ENCODE data around the gene DPPA4. TPM values are rescaled to one million over a fixed set of nuclear protein-coding genes. Genes with fewer than 3 reads are reported as not detected.
"Not testable (repeated sequence)": the region's sequence is repeated elsewhere in the genome, so short reads cannot be mapped to it uniquely, and the experiment has no call there.

DPPA4 gene
- total and polyA plus RNA-seq, 7 donors, result 0.16 to 1.1 TPM; not detected in 5

GRCh38 chr3:109364088-109364487, 26.7 kb upstream of the DPPA4 start:
- H3K27me3 ChIP-seq, result no peaks in the 10 kb centered on the region
- no peaks in the 10 kb centered on the region for H3K9me3 ChIP-seq
- 80 to 88% methylated on average over 6 of the region's 6 CpGs for WGBS, 2 donors
- intact Hi-C loops (cut with DNase I), result no loop called here
- no peak for DNase-seq
- no peaks in the 10 kb centered on the region for H3K4me1 ChIP-seq
- no peaks in the 10 kb centered on the region for H3K36me3 ChIP-seq
- TF ChIP-seq POLR2A (IDR thresholded peaks at IDR 0.05) (no peak), EP300 (IDR thresholded peaks at IDR 0.05) (no peak), CTCF (IDR thresholded peaks at IDR 0.05) (no peak), POLR2AphosphoS5 (IDR thresholded peaks at IDR 0.05) (no peak)
- H3K4me3 ChIP-seq, result no peak overlapping the region
- no peak overlapping the region for H3K27ac ChIP-seq

GRCh38 chr3:109363634-109364033, 26.3 kb upstream of the DPPA4 start:
- Histone ChIP-seq H3K27me3 (no peaks in the 10 kb centered on the region), H3K4me3 (no peak overlapping the region), H3K27ac (no peak overlapping the region), H3K4me1 (no peaks in the 10 kb centered on the region), H3K9me3 (no peaks in the 10 kb centered on the region), H3K36me3 (no peaks in the 10 kb centered on the region)
- intact Hi-C loops (cut with DNase I), result no loop called here
- TF ChIP-seq EP300 (IDR thresholded peaks at IDR 0.05), result no peak
- TF ChIP-seq CTCF (IDR thresholded peaks at IDR 0.05), result no peak
- TF ChIP-seq POLR2AphosphoS5 (IDR thresholded peaks at IDR 0.05), result no peak
- no peak for TF ChIP-seq POLR2A (IDR thresholded peaks at IDR 0.05)
- DNase-seq, result no peak

- intact Hi-C loops (cut with DNase I), result no loop called here
- TF ChIP-seq EP300 (IDR thresholded peaks at IDR 0.05) (no peak), POLR2AphosphoS5 (IDR thresholded peaks at IDR 0.05) (no peak), POLR2A (IDR thresholded peaks at IDR 0.05) (no peak)
- WGBS, 2 donors, result 74 to 83% methylated on average over 4 of the region's 4 CpGs
- no peaks in the 10 kb centered on the region for H3K9me3 ChIP-seq
- H3K27me3 ChIP-seq, result no peaks in the 10 kb centered on the region
- H3K36me3 ChIP-seq, result no peaks in the 10 kb centered on the region
- no peak overlapping the region for H3K4me3 ChIP-seq
- H3K27ac ChIP-seq, result no peak overlapping the region
- no peak for DNase-seq
- no peaks in the 10 kb centered on the region for H3K4me1 ChIP-seq
Measured at GRCh38 chr3:109362823-109363222, 25.5 kb upstream of the DPPA4 start.

GRCh38 chr3:109358809-109359208, 21.5 kb upstream of the DPPA4 start:
- WGBS, 2 donors, result 56 to 81% methylated on average over 2 of the region's 2 CpGs
- not testable (repeated sequence) for H3K27ac ChIP-seq, H3K4me1 ChIP-seq

GRCh38 chr3:109356442-109357155, 19.3 kb upstream of the DPPA4 start:
- no peaks in the 10 kb centered on the region for H3K36me3 ChIP-seq
- peaks cover 0 to 7% (median 0%) of the 10 kb centered on the region in 4 donors for H3K4me1 ChIP-seq
- WGBS, 2 donors, result 80 to 83% methylated on average over 3 of the region's 3 CpGs
- H3K9me3 ChIP-seq, result no peaks in the 10 kb centered on the region
- intact Hi-C loops (cut with DNase I), result no loop called here
- DNase-seq, result no peak
- no peak overlapping the region for H3K4me3 ChIP-seq
- TF ChIP-seq POLR2AphosphoS5 (IDR thresholded peaks at IDR 0.05), result no peak
- no peak for TF ChIP-seq POLR2A (IDR thresholded peaks at IDR 0.05)
- TF ChIP-seq CTCF (IDR thresholded peaks at IDR 0.05), result no peak
- TF ChIP-seq EP300 (IDR thresholded peaks at IDR 0.05), result no peak
- no peaks in the 10 kb centered on the region for H3K27me3 ChIP-seq
- no peak overlapping the region for H3K27ac ChIP-seq

More at GRCh38 chr3:109358809-109359208, 21.5 kb upstream of the DPPA4 start:
- intact Hi-C loops (cut with DNase I); H3K36me3 ChIP-seq; H3K4me3 ChIP-seq; H3K9me3 ChIP-seq; DNase-seq; H3K27me3 ChIP-seq: not testable (repeated sequence)
